Vagina (tissue), 2 donors: ENCODE results near the gene GGA1.

Source experiments
- POLR2A ChIP-seq, 2 donors: fragments of 450-650 bp; IDR thresholded peaks; one replicate each; pipeline ENCODE4 v1.6.1; 2017; ENCODE audit warnings: antibody characterized with exemption in 2 of 2, mild to moderate bottlenecking in 2 of 2, moderate library complexity in 2 of 2
- TF ChIP-seq, protein P1 (sequence below), 3 experiments: fragments of 450-650 bp in 2 of 3; fragments of 200-600 bp in 1 of 3; sonication (generic) in 1 of 3; IDR thresholded peaks; one replicate each; pipeline ENCODE4 v1.5.1; 2017 to 2019; ENCODE audit warnings: antibody characterized with exemption in 3 of 3, mild to moderate bottlenecking in 2 of 3, moderate library complexity in 2 of 3

- TF ChIP-seq, protein P1, sequence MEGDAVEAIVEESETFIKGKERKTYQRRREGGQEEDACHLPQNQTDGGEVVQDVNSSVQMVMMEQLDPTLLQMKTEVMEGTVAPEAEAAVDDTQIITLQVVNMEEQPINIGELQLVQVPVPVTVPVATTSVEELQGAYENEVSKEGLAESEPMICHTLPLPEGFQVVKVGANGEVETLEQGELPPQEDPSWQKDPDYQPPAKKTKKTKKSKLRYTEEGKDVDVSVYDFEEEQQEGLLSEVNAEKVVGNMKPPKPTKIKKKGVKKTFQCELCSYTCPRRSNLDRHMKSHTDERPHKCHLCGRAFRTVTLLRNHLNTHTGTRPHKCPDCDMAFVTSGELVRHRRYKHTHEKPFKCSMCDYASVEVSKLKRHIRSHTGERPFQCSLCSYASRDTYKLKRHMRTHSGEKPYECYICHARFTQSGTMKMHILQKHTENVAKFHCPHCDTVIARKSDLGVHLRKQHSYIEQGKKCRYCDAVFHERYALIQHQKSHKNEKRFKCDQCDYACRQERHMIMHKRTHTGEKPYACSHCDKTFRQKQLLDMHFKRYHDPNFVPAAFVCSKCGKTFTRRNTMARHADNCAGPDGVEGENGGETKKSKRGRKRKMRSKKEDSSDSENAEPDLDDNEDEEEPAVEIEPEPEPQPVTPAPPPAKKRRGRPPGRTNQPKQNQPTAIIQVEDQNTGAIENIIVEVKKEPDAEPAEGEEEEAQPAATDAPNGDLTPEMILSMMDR (IDR thresholded peaks at IDR 0.05), result no peak
- no peak for TF ChIP-seq POLR2A (IDR thresholded peaks at IDR 0.05)
These were observed 40.6 kb upstream of the GGA1 start for GRCh38 chr22:37568012-37568411.
